ENCODE measurements around the gene OR6C68. TPM values are rescaled to one million over a fixed set of nuclear protein-coding genes. Genes with fewer than 3 reads are reported as not detected.

The OR6C68 gene
- total RNA-seq, 1 donor, result not detected

DNA sequence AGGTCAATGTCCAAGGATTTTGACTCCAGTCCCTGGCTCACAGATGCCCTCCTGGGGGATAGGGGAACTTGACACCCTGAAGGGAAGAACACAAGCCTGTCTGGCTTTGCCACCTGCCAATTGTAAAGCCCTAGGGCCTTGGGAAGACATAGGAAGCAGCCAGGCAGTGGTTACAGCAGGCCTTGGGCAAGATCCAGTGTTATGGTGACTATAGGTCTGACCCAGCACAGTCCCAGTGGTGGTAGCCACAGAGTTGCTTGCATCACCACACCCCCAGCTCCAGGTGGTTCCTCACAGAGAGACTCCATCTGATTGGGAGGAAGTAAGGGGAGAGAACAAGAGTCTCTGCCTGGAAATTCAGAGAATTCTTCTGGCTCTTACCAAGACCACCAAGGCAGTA is 24.2 kb downstream of the OR6C68 start:
- Histone ChIP-seq H3K9me3 (ENCODE audit: low read depth, low read length) (no peaks in the 10 kb centered on the region), H3K79me2 (ENCODE audit: insufficient read depth, low read length) (no peaks in the 10 kb centered on the region), H3K4me2 (ENCODE audit: insufficient read depth, low read length) (no peak overlapping the region), H3K27me3 (ENCODE audit: insufficient read depth, low read length) (no peaks in the 10 kb centered on the region), H3K36me3 (ENCODE audit: insufficient read depth, low read length) (no peaks in the 10 kb centered on the region), H3K4me1 (ENCODE audit: insufficient read depth, low read length) (no peaks in the 10 kb centered on the region), H3K4me3 (ENCODE audit: insufficient read depth, low read length) (no peak overlapping the region), H2AFZ (ENCODE audit: low read length) (no peak overlapping the region), H4K20me1 (ENCODE audit: insufficient read depth, low read length) (no peaks in the 10 kb centered on the region), H3K27ac (ENCODE audit: low read depth, low read length) (no peak overlapping the region)
- TF ChIP-seq CTCF (IDR thresholded peaks at IDR 0.05; ENCODE audit: extremely low read depth, low read depth, low read length), result no peak
- DNase-seq (ENCODE audit: insufficient read length, low spot score, missing footprints), result no peak

Other genes with a start within 250 kb of the OR6C68 start
- not detected in 2 replicates for gene OR6C74, start 247.8 kb upstream of the OR6C68 start, total RNA-seq
- gene OR6C6, start 195.8 kb upstream of the OR6C68 start, total RNA-seq, result not detected in 2 replicates
- not detected in 2 replicates for gene OR6C1, start 178.0 kb upstream of the OR6C68 start, total RNA-seq
- gene OR6C3, start 161.6 kb upstream of the OR6C68 start, total RNA-seq, result not detected in 2 replicates
- gene OR6C75, start 129.4 kb upstream of the OR6C68 start, total RNA-seq, result not detected in 2 replicates
- not detected in 2 replicates for gene OR6C65, start 91.8 kb upstream of the OR6C68 start, total RNA-seq
- not detected in 2 replicates for gene OR6C76, start 66.1 kb upstream of the OR6C68 start, total RNA-seq
- gene OR6C2, start 48.3 kb upstream of the OR6C68 start, total RNA-seq, result not detected in 2 replicates
- not detected in 2 replicates for gene OR6C70, start 22.2 kb upstream of the OR6C68 start, total RNA-seq
- gene OR6C4, start 57.2 kb downstream of the OR6C68 start, total RNA-seq, result not detected in 2 replicates
- not detected in 2 replicates for gene OR2AP1, start 80.1 kb downstream of the OR6C68 start, total RNA-seq
- not detected in 2 replicates for gene OR10P1, start 144.5 kb downstream of the OR6C68 start, total RNA-seq
- 22.4 and 24.8 TPM in 2 replicates for gene ITGA7, start 215.5 kb downstream of the OR6C68 start, total RNA-seq
- gene BLOC1S1, start 223.7 kb downstream of the OR6C68 start, total RNA-seq, result 46.0 and 59.4 TPM in 2 replicates
- gene RDH5, start 228.0 kb downstream of the OR6C68 start, total RNA-seq, result 27.7 and 32.2 TPM in 2 replicates
- 3,072 and 3,128 TPM in 2 replicates for gene CD63, start 236.6 kb downstream of the OR6C68 start, total RNA-seq